WTC11 (cell line): Measurements from ENCODE around the gene OPRL1. TPM values are rescaled to one million over a fixed set of nuclear protein-coding genes. Genes with fewer than 3 reads are reported as not detected.

Experiments
- ATAC-seq: fragments of 200-7000 bp; cut with Tn5 transposase; 2 replicates; pipeline ENCODE4 v1.10.0; 2021; ENCODE audit warnings: mild to moderate bottlenecking, moderate library complexity
- CTCF ChIA-PET: fragments of 300-600 bp; sonication (Branson Sonifier 250); formaldehyde crosslinking; loops from one replicate; lab custom pipeline; 2021; ENCODE audit warnings: antibody characterized with exemption; lab: Charles Lee
- POLR2A ChIA-PET: fragments of 350-600 bp; sonication (Branson Sonifier 250); formaldehyde crosslinking; loops from one replicate; lab custom pipeline; 2021; ENCODE audit warnings: antibody characterized with exemption; lab: Charles Lee
- DNase-seq: peaks from one replicate; pipeline ENCODE4 v3.0.0; 2021; ENCODE audit warnings: low spot score
- H3K27ac Mint-ChIP-seq: 2 replicates; pipeline ENCODE4 v1.8.0; 2021; ENCODE audit warnings: mixed read lengths
- H3K27me3 Mint-ChIP-seq: 2 replicates; pipeline ENCODE4 v1.8.0; 2021; ENCODE audit warnings: low read depth, mild to moderate bottlenecking, moderate library complexity, mixed read lengths
- H3K36me3 Mint-ChIP-seq: 2 replicates; pipeline ENCODE4 v1.8.0; 2021; ENCODE audit warnings: mixed read lengths
- H3K4me1 Mint-ChIP-seq: 2 replicates; pipeline ENCODE4 v1.8.0; 2022; ENCODE audit warnings: mixed read lengths
- H3K4me3 Mint-ChIP-seq: 2 replicates; pipeline ENCODE4 v1.8.0; 2021; ENCODE audit warnings: mild to moderate bottlenecking, moderate library complexity, mixed read lengths
- H3K9me3 Mint-ChIP-seq: 2 replicates; pipeline ENCODE4 v1.8.0; 2021; ENCODE audit warnings: mixed read lengths
- ESRRA ChIP-seq: sonication (generic); formaldehyde crosslinking; IDR thresholded peaks from 2 replicates; pipeline ENCODE4 v1.8.1; 2022; ENCODE audit warnings: mild to moderate bottlenecking, missing genetic modification reagents, borderline replicate concordance
- FOXJ3 ChIP-seq: sonication (generic); formaldehyde crosslinking; IDR thresholded peaks from 2 replicates; pipeline ENCODE4 v1.9.0; 2021; ENCODE audit warnings: missing genetic modification reagents, mild to moderate bottlenecking, borderline replicate concordance
- FOXP1 ChIP-seq: sonication (generic); formaldehyde crosslinking; IDR thresholded peaks from 2 replicates; pipeline ENCODE4 v1.8.0; 2022; ENCODE audit warnings: missing genetic modification reagents, mild to moderate bottlenecking, moderate library complexity, borderline replicate concordance
- GRHL2 ChIP-seq: fragments of 250-450 bp; sonication (Bioruptor Pico); IDR thresholded peaks from 2 replicates; pipeline ENCODE4 v1.8.0; 2022; ENCODE audit warnings: mild to moderate bottlenecking, moderate library complexity; ENCODE audit not compliant: insufficient replicate concordance, severe bottlenecking
- GTF2I ChIP-seq: fragments of 250-450 bp; sonication (Bioruptor Pico); conservative IDR thresholded peaks from 2 replicates; pipeline ENCODE4 v1.4.0; 2021; ENCODE audit warnings: mild to moderate bottlenecking
- MXD4 ChIP-seq: fragments of 250-450 bp; sonication (Bioruptor Pico); IDR thresholded peaks from 2 replicates; pipeline ENCODE4 v1.8.0; 2021; ENCODE audit warnings: mild to moderate bottlenecking, moderate library complexity, borderline replicate concordance
- NFE2L1 ChIP-seq: sonication (generic); formaldehyde crosslinking; IDR thresholded peaks from 2 replicates; pipeline ENCODE4 v1.8.1; 2023; ENCODE audit warnings: missing genetic modification reagents
- NR2C2 ChIP-seq: sonication (generic); formaldehyde crosslinking; IDR thresholded peaks from 2 replicates; pipeline ENCODE4 v1.8.0; 2022; ENCODE audit warnings: mild to moderate bottlenecking, missing genetic modification reagents
- TEAD4 ChIP-seq: sonication (generic); formaldehyde crosslinking; IDR thresholded peaks from 2 replicates; pipeline ENCODE4 v1.8.0; 2022; ENCODE audit warnings: mild to moderate bottlenecking, missing genetic modification reagents
- ZNF232 ChIP-seq: sonication (generic); formaldehyde crosslinking; IDR thresholded peaks from 2 replicates; pipeline ENCODE4 v1.8.0; 2022; ENCODE audit warnings: mild to moderate bottlenecking, missing genetic modification reagents
- total RNA-seq: library from RNA; stranded (reverse); gene quantifications from 3 replicates; pipeline ENCODE4 v1.2.3, GENCODE V29; 2021
- TF ChIP-seq, protein P1 (sequence below): sonication (generic); formaldehyde crosslinking; IDR thresholded peaks from 2 replicates; pipeline ENCODE4 v1.8.0; 2023; ENCODE audit warnings: missing genetic modification reagents, mild to moderate bottlenecking, borderline replicate concordance
- TF ChIP-seq, protein P2 (sequence below): sonication (generic); formaldehyde crosslinking; IDR thresholded peaks from 2 replicates; pipeline ENCODE4 v1.8.1; 2022; ENCODE audit warnings: mild to moderate bottlenecking, moderate library complexity, missing genetic modification reagents
- TF ChIP-seq, protein P3 (sequence below): sonication (generic); formaldehyde crosslinking; IDR thresholded peaks from 2 replicates; pipeline ENCODE4 v1.8.0; 2022; ENCODE audit warnings: missing genetic modification reagents
- TF ChIP-seq, protein P4 (sequence below): sonication (generic); formaldehyde crosslinking; IDR thresholded peaks from 2 replicates; pipeline ENCODE4 v1.8.0; 2023; ENCODE audit warnings: mild to moderate bottlenecking, missing genetic modification reagents

OPRL1 gene
- total RNA-seq, 1 experiment from 2014 or later, result 2.0 TPM

DNA sequence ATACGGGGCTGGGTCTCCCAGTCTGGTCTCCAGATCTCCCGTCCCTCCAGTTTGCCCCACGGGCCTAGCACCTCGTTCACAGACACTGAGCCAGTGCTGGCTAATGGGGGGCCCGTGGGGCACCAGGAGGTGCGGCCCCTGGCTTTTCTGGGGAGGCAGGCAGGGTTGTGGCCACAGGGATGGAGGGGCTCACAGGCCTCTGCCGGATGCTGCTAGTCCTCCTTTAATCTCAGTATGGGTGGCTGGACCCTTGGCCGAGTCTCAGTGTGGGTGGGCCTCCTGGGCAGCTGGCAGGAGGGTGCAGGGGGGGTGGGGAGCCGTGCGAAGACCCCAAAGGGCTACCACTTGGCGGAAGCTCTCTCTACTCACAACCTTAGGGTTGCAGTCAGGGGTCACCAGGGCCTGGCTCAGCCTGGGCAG is 28.8 kb upstream of the OPRL1 start:
- Mint-ChIP-seq H3K36me3 (no peaks in the 10 kb centered on the region), H3K9me3 (no peaks in the 10 kb centered on the region), H3K27me3 (peaks cover 50% of the 10 kb centered on the region), H3K27ac (no peak overlapping the region), H3K4me3 (no peak overlapping the region), H3K4me1 (peaks cover 18% of the 10 kb centered on the region)
- POLR2A ChIA-PET, result no interaction called here
- CTCF ChIA-PET, result interaction anchor here (0.8 to 2.3 kb wide), 6 partner anchors 11 to 117 kb away, joined by 3 to 15 read pairs (median 6); partner anchors contain the start of genes LKAAEAR1 and TCEA2
- TF ChIP-seq GTF2I (CRISPR knock-in tag) (no peak), FOXP1 (CRISPR knock-in tag) (no peak), ZNF232 (no peak), ESRRA (CRISPR knock-in tag) (no peak), NR2C2 (CRISPR knock-in tag) (no peak), TEAD4 (CRISPR knock-in tag) (no peak), NFE2L1 (CRISPR knock-in tag) (no peak), MXD4 (CRISPR knock-in tag) (no peak), GRHL2 (no peak), FOXJ3 (CRISPR knock-in tag) (no peak)
- TF ChIP-seq, protein P1, sequence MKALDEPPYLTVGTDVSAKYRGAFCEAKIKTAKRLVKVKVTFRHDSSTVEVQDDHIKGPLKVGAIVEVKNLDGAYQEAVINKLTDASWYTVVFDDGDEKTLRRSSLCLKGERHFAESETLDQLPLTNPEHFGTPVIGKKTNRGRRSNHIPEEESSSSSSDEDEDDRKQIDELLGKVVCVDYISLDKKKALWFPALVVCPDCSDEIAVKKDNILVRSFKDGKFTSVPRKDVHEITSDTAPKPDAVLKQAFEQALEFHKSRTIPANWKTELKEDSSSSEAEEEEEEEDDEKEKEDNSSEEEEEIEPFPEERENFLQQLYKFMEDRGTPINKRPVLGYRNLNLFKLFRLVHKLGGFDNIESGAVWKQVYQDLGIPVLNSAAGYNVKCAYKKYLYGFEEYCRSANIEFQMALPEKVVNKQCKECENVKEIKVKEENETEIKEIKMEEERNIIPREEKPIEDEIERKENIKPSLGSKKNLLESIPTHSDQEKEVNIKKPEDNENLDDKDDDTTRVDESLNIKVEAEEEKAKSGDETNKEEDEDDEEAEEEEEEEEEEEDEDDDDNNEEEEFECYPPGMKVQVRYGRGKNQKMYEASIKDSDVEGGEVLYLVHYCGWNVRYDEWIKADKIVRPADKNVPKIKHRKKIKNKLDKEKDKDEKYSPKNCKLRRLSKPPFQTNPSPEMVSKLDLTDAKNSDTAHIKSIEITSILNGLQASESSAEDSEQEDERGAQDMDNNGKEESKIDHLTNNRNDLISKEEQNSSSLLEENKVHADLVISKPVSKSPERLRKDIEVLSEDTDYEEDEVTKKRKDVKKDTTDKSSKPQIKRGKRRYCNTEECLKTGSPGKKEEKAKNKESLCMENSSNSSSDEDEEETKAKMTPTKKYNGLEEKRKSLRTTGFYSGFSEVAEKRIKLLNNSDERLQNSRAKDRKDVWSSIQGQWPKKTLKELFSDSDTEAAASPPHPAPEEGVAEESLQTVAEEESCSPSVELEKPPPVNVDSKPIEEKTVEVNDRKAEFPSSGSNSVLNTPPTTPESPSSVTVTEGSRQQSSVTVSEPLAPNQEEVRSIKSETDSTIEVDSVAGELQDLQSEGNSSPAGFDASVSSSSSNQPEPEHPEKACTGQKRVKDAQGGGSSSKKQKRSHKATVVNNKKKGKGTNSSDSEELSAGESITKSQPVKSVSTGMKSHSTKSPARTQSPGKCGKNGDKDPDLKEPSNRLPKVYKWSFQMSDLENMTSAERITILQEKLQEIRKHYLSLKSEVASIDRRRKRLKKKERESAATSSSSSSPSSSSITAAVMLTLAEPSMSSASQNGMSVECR (CRISPR knock-in tag), result no peak
- TF ChIP-seq, protein P2, sequence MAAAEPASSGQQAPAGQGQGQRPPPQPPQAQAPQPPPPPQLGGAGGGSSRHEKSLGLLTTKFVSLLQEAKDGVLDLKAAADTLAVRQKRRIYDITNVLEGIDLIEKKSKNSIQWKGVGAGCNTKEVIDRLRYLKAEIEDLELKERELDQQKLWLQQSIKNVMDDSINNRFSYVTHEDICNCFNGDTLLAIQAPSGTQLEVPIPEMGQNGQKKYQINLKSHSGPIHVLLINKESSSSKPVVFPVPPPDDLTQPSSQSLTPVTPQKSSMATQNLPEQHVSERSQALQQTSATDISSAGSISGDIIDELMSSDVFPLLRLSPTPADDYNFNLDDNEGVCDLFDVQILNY (CRISPR knock-in tag), result no peak
- TF ChIP-seq, protein P3, sequence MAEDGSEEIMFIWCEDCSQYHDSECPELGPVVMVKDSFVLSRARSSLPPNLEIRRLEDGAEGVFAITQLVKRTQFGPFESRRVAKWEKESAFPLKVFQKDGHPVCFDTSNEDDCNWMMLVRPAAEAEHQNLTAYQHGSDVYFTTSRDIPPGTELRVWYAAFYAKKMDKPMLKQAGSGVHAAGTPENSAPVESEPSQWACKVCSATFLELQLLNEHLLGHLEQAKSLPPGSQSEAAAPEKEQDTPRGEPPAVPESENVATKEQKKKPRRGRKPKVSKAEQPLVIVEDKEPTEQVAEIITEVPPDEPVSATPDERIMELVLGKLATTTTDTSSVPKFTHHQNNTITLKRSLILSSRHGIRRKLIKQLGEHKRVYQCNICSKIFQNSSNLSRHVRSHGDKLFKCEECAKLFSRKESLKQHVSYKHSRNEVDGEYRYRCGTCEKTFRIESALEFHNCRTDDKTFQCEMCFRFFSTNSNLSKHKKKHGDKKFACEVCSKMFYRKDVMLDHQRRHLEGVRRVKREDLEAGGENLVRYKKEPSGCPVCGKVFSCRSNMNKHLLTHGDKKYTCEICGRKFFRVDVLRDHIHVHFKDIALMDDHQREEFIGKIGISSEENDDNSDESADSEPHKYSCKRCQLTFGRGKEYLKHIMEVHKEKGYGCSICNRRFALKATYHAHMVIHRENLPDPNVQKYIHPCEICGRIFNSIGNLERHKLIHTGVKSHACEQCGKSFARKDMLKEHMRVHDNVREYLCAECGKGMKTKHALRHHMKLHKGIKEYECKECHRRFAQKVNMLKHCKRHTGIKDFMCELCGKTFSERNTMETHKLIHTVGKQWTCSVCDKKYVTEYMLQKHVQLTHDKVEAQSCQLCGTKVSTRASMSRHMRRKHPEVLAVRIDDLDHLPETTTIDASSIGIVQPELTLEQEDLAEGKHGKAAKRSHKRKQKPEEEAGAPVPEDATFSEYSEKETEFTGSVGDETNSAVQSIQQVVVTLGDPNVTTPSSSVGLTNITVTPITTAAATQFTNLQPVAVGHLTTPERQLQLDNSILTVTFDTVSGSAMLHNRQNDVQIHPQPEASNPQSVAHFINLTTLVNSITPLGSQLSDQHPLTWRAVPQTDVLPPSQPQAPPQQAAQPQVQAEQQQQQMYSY (CRISPR knock-in tag), result no peak
- TF ChIP-seq, protein P4, sequence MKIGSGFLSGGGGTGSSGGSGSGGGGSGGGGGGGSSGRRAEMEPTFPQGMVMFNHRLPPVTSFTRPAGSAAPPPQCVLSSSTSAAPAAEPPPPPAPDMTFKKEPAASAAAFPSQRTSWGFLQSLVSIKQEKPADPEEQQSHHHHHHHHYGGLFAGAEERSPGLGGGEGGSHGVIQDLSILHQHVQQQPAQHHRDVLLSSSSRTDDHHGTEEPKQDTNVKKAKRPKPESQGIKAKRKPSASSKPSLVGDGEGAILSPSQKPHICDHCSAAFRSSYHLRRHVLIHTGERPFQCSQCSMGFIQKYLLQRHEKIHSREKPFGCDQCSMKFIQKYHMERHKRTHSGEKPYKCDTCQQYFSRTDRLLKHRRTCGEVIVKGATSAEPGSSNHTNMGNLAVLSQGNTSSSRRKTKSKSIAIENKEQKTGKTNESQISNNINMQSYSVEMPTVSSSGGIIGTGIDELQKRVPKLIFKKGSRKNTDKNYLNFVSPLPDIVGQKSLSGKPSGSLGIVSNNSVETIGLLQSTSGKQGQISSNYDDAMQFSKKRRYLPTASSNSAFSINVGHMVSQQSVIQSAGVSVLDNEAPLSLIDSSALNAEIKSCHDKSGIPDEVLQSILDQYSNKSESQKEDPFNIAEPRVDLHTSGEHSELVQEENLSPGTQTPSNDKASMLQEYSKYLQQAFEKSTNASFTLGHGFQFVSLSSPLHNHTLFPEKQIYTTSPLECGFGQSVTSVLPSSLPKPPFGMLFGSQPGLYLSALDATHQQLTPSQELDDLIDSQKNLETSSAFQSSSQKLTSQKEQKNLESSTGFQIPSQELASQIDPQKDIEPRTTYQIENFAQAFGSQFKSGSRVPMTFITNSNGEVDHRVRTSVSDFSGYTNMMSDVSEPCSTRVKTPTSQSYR, result no peak
- DNase-seq, result no peak
- ATAC-seq, result no peak
